H9 (cell line): Measurements from ENCODE around the gene PRRC2B. TPM values are rescaled to one million over a fixed set of nuclear protein-coding genes. Genes with fewer than 3 reads are reported as not detected.
A peak's percentile ranks its signal among the peaks of the same experiment; 100 is the strongest.

Experiments
- DNase-seq: peaks from one replicate; pipeline ENCODE4 v3.0.0-alpha.2; 2017
- H2AFZ ChIP-seq: one replicate; pipeline ENCODE4 v1.6.1; 2013; ENCODE audit warnings: mild to moderate bottlenecking, low read length, control low read depth, moderate library complexity
- H2AK5ac ChIP-seq: 2 replicates; pipeline ENCODE4 v1.6.1; 2013; ENCODE audit warnings: low read length, control low read depth, mixed read lengths; ENCODE audit not compliant: insufficient read length
- H2BK120ac ChIP-seq: one replicate; pipeline ENCODE4 v1.6.1; 2013; ENCODE audit warnings: low read depth, mild to moderate bottlenecking, low read length, control low read depth, inconsistent platforms; ENCODE audit not compliant: poor library complexity, severe bottlenecking
- H2BK12ac ChIP-seq: 2 replicates; pipeline ENCODE4 v1.6.1; 2013; ENCODE audit warnings: low read length, control low read depth, mixed read lengths, low read depth; ENCODE audit not compliant: insufficient read length
- H2BK15ac ChIP-seq: 2 replicates; pipeline ENCODE4 v1.6.1; 2013; ENCODE audit warnings: low read depth, low read length, control low read depth
- H2BK20ac ChIP-seq: one replicate; pipeline ENCODE4 v1.6.1; 2013; ENCODE audit warnings: low read depth, mild to moderate bottlenecking, low read length, control low read depth, inconsistent platforms; ENCODE audit not compliant: poor library complexity, severe bottlenecking
- H2BK5ac ChIP-seq: 2 replicates; pipeline ENCODE4 v1.6.1; 2013; ENCODE audit warnings: low read length, control low read depth, mixed read lengths; ENCODE audit not compliant: insufficient read length
- H3K14ac ChIP-seq: 2 replicates; pipeline ENCODE4 v1.6.1; 2013; ENCODE audit warnings: low read length, control low read depth; ENCODE audit not compliant: insufficient read depth
- H3K18ac ChIP-seq: 2 replicates; pipeline ENCODE4 v1.6.1; 2013; ENCODE audit warnings: low read depth, mild to moderate bottlenecking, mixed read lengths, low read length, control low read depth; ENCODE audit not compliant: insufficient read length
- H3K23ac ChIP-seq: 2 replicates; pipeline ENCODE4 v1.6.1; 2013; ENCODE audit warnings: low read length, control low read depth, mixed read lengths, low read depth; ENCODE audit not compliant: insufficient read length
- H3K23me2 ChIP-seq: 2 replicates; pipeline ENCODE4 v1.6.1; 2013; ENCODE audit warnings: low read depth, mild to moderate bottlenecking, mixed read lengths, low read length, control low read depth; ENCODE audit not compliant: insufficient read length, poor library complexity, severe bottlenecking
- H3K27ac ChIP-seq: 2 replicates; pipeline ENCODE4 v1.5.1; 2013; ENCODE audit warnings: low read length, control low read depth, mixed read lengths, low read depth; ENCODE audit not compliant: insufficient read length
- H3K27me3 ChIP-seq: 2 replicates; pipeline ENCODE4 v1.6.1; 2013; ENCODE audit warnings: low read length, control low read depth, inconsistent platforms; ENCODE audit not compliant: insufficient read depth
- H3K4ac ChIP-seq: 2 replicates; pipeline ENCODE4 v1.6.1; 2013; ENCODE audit warnings: low read depth, mild to moderate bottlenecking, control low read depth, inconsistent platforms, low read length, moderate library complexity
- H3K4me1 ChIP-seq: 2 replicates; pipeline ENCODE4 v1.6.1; 2013; ENCODE audit warnings: low read length, control low read depth, inconsistent platforms; ENCODE audit not compliant: insufficient read depth
- H3K4me2 ChIP-seq: 2 replicates; pipeline ENCODE4 v1.6.1; 2013; ENCODE audit warnings: low read length, control low read depth, mixed read lengths; ENCODE audit not compliant: insufficient read length, insufficient read depth
- H3K56ac ChIP-seq: 2 replicates; pipeline ENCODE4 v1.6.1; 2013; ENCODE audit warnings: low read depth, mild to moderate bottlenecking, mixed read lengths, low read length, control low read depth; ENCODE audit not compliant: insufficient read length
- H3K79me1 ChIP-seq: 2 replicates; pipeline ENCODE4 v1.6.1; 2013; ENCODE audit warnings: low read depth, mild to moderate bottlenecking, moderate library complexity, low read length, control low read depth, inconsistent platforms; ENCODE audit not compliant: insufficient read depth, poor library complexity, severe bottlenecking
- H3K79me2 ChIP-seq: 2 replicates; pipeline ENCODE4 v1.6.1; 2013; ENCODE audit warnings: low read length, control low read depth, inconsistent platforms; ENCODE audit not compliant: insufficient read depth
- H3K9ac ChIP-seq: 2 replicates; pipeline ENCODE4 v1.6.1; 2013; ENCODE audit warnings: low read length, control low read depth, mixed read lengths; ENCODE audit not compliant: insufficient read length; ENCODE audit errors: extremely low read depth
- H3K9me3 ChIP-seq: one replicate; pipeline ENCODE4 v1.6.1; 2013; ENCODE audit warnings: low read depth, low read length, inconsistent platforms; ENCODE audit not compliant: control insufficient read depth
- H3T11ph ChIP-seq: one replicate; pipeline ENCODE4 v1.6.1; 2013; ENCODE audit warnings: mild to moderate bottlenecking, low read length, control low read depth, inconsistent platforms
- H4K20me1 ChIP-seq: one replicate; pipeline ENCODE4 v1.6.1; 2013; ENCODE audit not compliant: control insufficient read depth, insufficient read length, insufficient read depth
- H4K5ac ChIP-seq: 2 replicates; pipeline ENCODE4 v1.6.1; 2013; ENCODE audit warnings: low read depth, mild to moderate bottlenecking, mixed read lengths, low read length, control low read depth; ENCODE audit not compliant: insufficient read length
- H4K8ac ChIP-seq: replicated peaks from 2 replicates; pipeline ENCODE4 v1.6.1; 2013; ENCODE audit warnings: low read length, control low read depth, mixed read lengths, low read depth; ENCODE audit not compliant: insufficient read length
- H4K91ac ChIP-seq: 2 replicates; pipeline ENCODE4 v1.6.1; 2013; ENCODE audit warnings: low read depth, mild to moderate bottlenecking, moderate library complexity, mixed read lengths, low read length, control low read depth; ENCODE audit not compliant: insufficient read length
- H3K27ac Mint-ChIP-seq, 3 experiments: 2 replicates in 2 of 3; 3 replicates in 1 of 3; pipeline ENCODE4 v1.8.0; 2020 to 2021; ENCODE audit warnings: mixed read lengths in 3 of 3, mild to moderate bottlenecking in 1 of 3, moderate library complexity in 1 of 3
- H3K27me3 Mint-ChIP-seq: 2 replicates; pipeline ENCODE4 v1.8.0; 2021; ENCODE audit warnings: low read depth, mild to moderate bottlenecking, moderate library complexity, mixed read lengths
- H3K36me3 Mint-ChIP-seq, 3 experiments: 2 replicates in 2 of 3; 3 replicates in 1 of 3; pipeline ENCODE4 v1.8.0; 2020 to 2021; ENCODE audit warnings: low read depth in 3 of 3, mixed read lengths in 3 of 3; ENCODE audit not compliant: insufficient read depth in 1 of 3
- H3K4me1 Mint-ChIP-seq, 2 experiments: 2 replicates each; pipeline ENCODE4 v1.8.0; 2020; ENCODE audit warnings: mixed read lengths in 2 of 2
- H3K4me3 Mint-ChIP-seq, 2 experiments: 2 replicates in 1 of 2; 3 replicates in 1 of 2; pipeline ENCODE4 v1.8.0; 2020 to 2021; ENCODE audit warnings: mild to moderate bottlenecking in 2 of 2, mixed read lengths in 2 of 2, moderate library complexity in 1 of 2
- H3K9me3 Mint-ChIP-seq, 2 experiments: 2 replicates in 1 of 2; 3 replicates in 1 of 2; pipeline ENCODE4 v1.8.0; 2020; ENCODE audit warnings: mild to moderate bottlenecking in 2 of 2, mixed read lengths in 2 of 2, moderate library complexity in 1 of 2
- CTCF ChIP-seq: fragments of 200-600 bp; sonication (generic); conservative IDR thresholded peaks from 3 replicates; pipeline ENCODE4 v1.8.0; 2021; ENCODE audit warnings: antibody characterized with exemption, mild to moderate bottlenecking
- WGBS: extraction: QIAGEN DNeasy Blood & Tissue Kit; methylation state at CpG from one replicate; pipeline ENCODE4 v1.1.7; 2013; ENCODE audit warnings: missing lambda C conversion rate, low lambda C conversion rate, mixed read lengths; ENCODE audit not compliant: insufficient read length; ENCODE audit errors: extremely low coverage; 5-methylcytosine and 5-hydroxymethylcytosine counted together
- total RNA-seq: library from RNA; stranded (reverse); gene quantifications from 2 replicates; pipeline ENCODE4 v1.2.1, GENCODE V29; 2021

PRRC2B gene
- total RNA-seq, 1 experiment from 2014 or later, result 251 TPM

- H4K5ac ChIP-seq, result no peak overlapping the region
- no peak overlapping the region for H3T11ph ChIP-seq
- H2BK20ac ChIP-seq, result no peak overlapping the region
- H2BK5ac ChIP-seq, result no peak overlapping the region
- H3K27me3 ChIP-seq, result no peaks in the 10 kb centered on the region
- no CpG with 5 or more reads among the region's 4 CpGs for WGBS
- H3K4me1 ChIP-seq, result peaks cover 18% of the 10 kb centered on the region; the same call in 1 of the 2 replicates
- TF ChIP-seq CTCF, result no peak
- no peak overlapping the region for H2AK5ac ChIP-seq
- no peaks in the 10 kb centered on the region for H3K79me1 ChIP-seq
- H3K4me1 Mint-ChIP-seq, result peaks cover 75% of the 10 kb centered on the region in 2 experiments
- H3K9ac ChIP-seq, result no peak overlapping the region
- no peak overlapping the region for H3K56ac ChIP-seq
- peaks cover 9% of the 10 kb centered on the region in 2 experiments for H3K9me3 Mint-ChIP-seq
- no peak overlapping the region for H2BK120ac ChIP-seq
- H3K4ac ChIP-seq, result no peak overlapping the region
- H3K27ac Mint-ChIP-seq, result peak overlapping the region in 1 of 3 experiments; percentile 53; a peak in 4 of 7 replicates
- H4K20me1 ChIP-seq, result no peaks in the 10 kb centered on the region
- H3K79me2 ChIP-seq, result peaks cover 88% of the 10 kb centered on the region
- H3K36me3 Mint-ChIP-seq, result peaks cover 24 to 59% (median 54%) of the 10 kb centered on the region in 3 experiments
- no peak overlapping the region for H4K8ac ChIP-seq
- DNase-seq, result no peak
- no peak overlapping the region for H2AFZ ChIP-seq
- H2BK12ac ChIP-seq, result no peak overlapping the region
- no peaks in the 10 kb centered on the region for H3K27me3 Mint-ChIP-seq
- no peak overlapping the region for H2BK15ac ChIP-seq
- no peaks in the 10 kb centered on the region for H3K23me2 ChIP-seq
- H3K23ac ChIP-seq, result no peak overlapping the region
- H3K4me2 ChIP-seq, result no peak overlapping the region
- no peaks in the 10 kb centered on the region for H3K9me3 ChIP-seq
- H3K18ac ChIP-seq, result no peak overlapping the region
- H4K91ac ChIP-seq, result no peak overlapping the region
- no peak overlapping the region for H3K14ac ChIP-seq
- H3K27ac ChIP-seq, result no peak overlapping the region
- H3K4me3 Mint-ChIP-seq, result no peak overlapping the region
Observed at GRCh38 chr9:131416509-131416908, 22.6 kb downstream of the PRRC2B start.
